ENCODE measurements around the gene TMEM97. TPM values are rescaled to one million over a fixed set of nuclear protein-coding genes. Genes with fewer than 3 reads are reported as not detected.

TMEM97 gene
- total and polyA plus RNA-seq, 4 donors: 23.5 to 62.6 (median 38.8) TPM

- TF ChIP-seq, protein P1, sequence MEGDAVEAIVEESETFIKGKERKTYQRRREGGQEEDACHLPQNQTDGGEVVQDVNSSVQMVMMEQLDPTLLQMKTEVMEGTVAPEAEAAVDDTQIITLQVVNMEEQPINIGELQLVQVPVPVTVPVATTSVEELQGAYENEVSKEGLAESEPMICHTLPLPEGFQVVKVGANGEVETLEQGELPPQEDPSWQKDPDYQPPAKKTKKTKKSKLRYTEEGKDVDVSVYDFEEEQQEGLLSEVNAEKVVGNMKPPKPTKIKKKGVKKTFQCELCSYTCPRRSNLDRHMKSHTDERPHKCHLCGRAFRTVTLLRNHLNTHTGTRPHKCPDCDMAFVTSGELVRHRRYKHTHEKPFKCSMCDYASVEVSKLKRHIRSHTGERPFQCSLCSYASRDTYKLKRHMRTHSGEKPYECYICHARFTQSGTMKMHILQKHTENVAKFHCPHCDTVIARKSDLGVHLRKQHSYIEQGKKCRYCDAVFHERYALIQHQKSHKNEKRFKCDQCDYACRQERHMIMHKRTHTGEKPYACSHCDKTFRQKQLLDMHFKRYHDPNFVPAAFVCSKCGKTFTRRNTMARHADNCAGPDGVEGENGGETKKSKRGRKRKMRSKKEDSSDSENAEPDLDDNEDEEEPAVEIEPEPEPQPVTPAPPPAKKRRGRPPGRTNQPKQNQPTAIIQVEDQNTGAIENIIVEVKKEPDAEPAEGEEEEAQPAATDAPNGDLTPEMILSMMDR (IDR thresholded peaks at IDR 0.05; ENCODE audit: control extremely low read depth, extremely low read depth): no peak
- DNase-seq (no peak), ATAC-seq (ENCODE audit: insufficient read depth, low FRiP score) (no peak)
- WGBS, 2 donors: 69 to 82% methylated on average over 1 of the region's 1 CpG
- no peaks in the 10 kb centered on the region for H3K9me3 ChIP-seq (ENCODE audit: control insufficient read depth in 4 of 4, insufficient read depth in 3 of 4, low read length in 3 of 4)
- no peak overlapping the region for H3K4me3 ChIP-seq
- H3K27me3 ChIP-seq (ENCODE audit: control insufficient read depth in 3 of 3, insufficient read depth in 3 of 3, low read length in 2 of 3): no peaks in the 10 kb centered on the region
- peak overlapping the region in 1 of 2 donors; percentile 61 for H3K27ac ChIP-seq (ENCODE audit: low read depth in 1 of 2, low read length in 1 of 2)
- H3K9ac ChIP-seq (ENCODE audit: insufficient read depth in 1 of 2, low read length in 2 of 2): peak overlapping the region in 1 of 2 donors; percentile 47
- peaks cover 0 to 21% (median 10%) of the 10 kb centered on the region in 5 donors for H3K4me1 ChIP-seq (ENCODE audit: control insufficient read depth in 5 of 5, insufficient read depth in 5 of 5, low read length in 5 of 5)
- no peaks in the 10 kb centered on the region for H3K36me3 ChIP-seq (ENCODE audit: control insufficient read depth in 4 of 4, insufficient read depth in 4 of 4, low read length in 4 of 4)
Measured at GRCh38 chr17:28370744-28371103, 51.7 kb downstream of the TMEM97 start.

GRCh38 chr17:28371245-28372202 is 52.5 kb downstream of the TMEM97 start, which contains the start of gene SARM1:
Gene SARM1, plus strand, starts transcription at chr17:28371694. Its CDS starts 339 bp downstream, at chr17:28372033.
- no peaks in the 10 kb centered on the region for H3K36me3 ChIP-seq (ENCODE audit: control insufficient read depth in 4 of 4, insufficient read depth in 4 of 4, low read length in 4 of 4)
- H3K4me1 ChIP-seq (ENCODE audit: control insufficient read depth in 5 of 5, insufficient read depth in 5 of 5, low read length in 5 of 5): peaks cover 0 to 21% (median 10%) of the 10 kb centered on the region in 5 donors
- WGBS, 2 donors: 1% methylated on average over 62 to 80 of the region's 80 CpGs
- DNase-seq (peak; percentile 96 to 97 (median 97)), ATAC-seq (ENCODE audit: insufficient read depth, low FRiP score) (peak; percentile 80)
- H3K27me3 ChIP-seq (ENCODE audit: control insufficient read depth in 3 of 3, insufficient read depth in 3 of 3, low read length in 2 of 3): no peaks in the 10 kb centered on the region
- H3K27ac ChIP-seq (ENCODE audit: low read depth in 1 of 2, low read length in 1 of 2): peak within 1 kb of the TSS; percentile 43 to 61
- H3K4me3 ChIP-seq: peak within 1 kb of the TSS; percentile 58
- H3K9me3 ChIP-seq (ENCODE audit: control insufficient read depth in 4 of 4, insufficient read depth in 3 of 4, low read length in 3 of 4): no peaks in the 10 kb centered on the region
- H3K9ac ChIP-seq (ENCODE audit: insufficient read depth in 1 of 2, low read length in 2 of 2): peak within 1 kb of the TSS in 1 of 2 donors; percentile 47
- TF ChIP-seq, protein P1 (IDR thresholded peaks at IDR 0.05; ENCODE audit: control extremely low read depth, extremely low read depth): no peak

- H3K9ac ChIP-seq (ENCODE audit: insufficient read depth in 1 of 2, low read length in 2 of 2): no peak overlapping the region
- 10 to 12% methylated on average over 38 to 53 of the region's 53 CpGs for WGBS, 2 donors
- peak in 2 of 3 donors; percentile 14 to 18 for DNase-seq
- H3K27ac ChIP-seq (ENCODE audit: low read depth in 1 of 2, low read length in 1 of 2): peak overlapping the region in 1 of 2 donors; percentile 43
- ATAC-seq (ENCODE audit: insufficient read depth, low FRiP score): no peak
- H3K27me3 ChIP-seq (ENCODE audit: control insufficient read depth in 3 of 3, insufficient read depth in 3 of 3, low read length in 2 of 3): no peaks in the 10 kb centered on the region
- TF ChIP-seq, protein P1 (IDR thresholded peaks at IDR 0.05; ENCODE audit: control extremely low read depth, extremely low read depth): no peak
- H3K4me3 ChIP-seq: peak overlapping the region; percentile 58
- H3K36me3 ChIP-seq (ENCODE audit: control insufficient read depth in 4 of 4, insufficient read depth in 4 of 4, low read length in 4 of 4): no peaks in the 10 kb centered on the region
- no peaks in the 10 kb centered on the region for H3K9me3 ChIP-seq (ENCODE audit: control insufficient read depth in 4 of 4, insufficient read depth in 3 of 4, low read length in 3 of 4)
- peaks cover 0 to 21% (median 10%) of the 10 kb centered on the region in 5 donors for H3K4me1 ChIP-seq (ENCODE audit: control insufficient read depth in 5 of 5, insufficient read depth in 5 of 5, low read length in 5 of 5)
Measured at GRCh38 chr17:28372203-28372944, 53.4 kb downstream of the TMEM97 start.

Data from lung (tissue), 12 donors.